IMR-90 (cell line): ENCODE data around the gene RYR2.

Experiments used
- MXI1 ChIP-seq: IDR thresholded peaks from 2 replicates; pipeline ENCODE4 v1.6.1; 2012; ENCODE audit warnings: low read depth, mild to moderate bottlenecking, low read length, moderate library complexity, borderline replicate concordance
- RAD21 ChIP-seq: IDR thresholded peaks from 2 replicates; pipeline ENCODE4 v1.6.1; 2012; ENCODE audit warnings: low read length, improper control_type of control experiment
- TF ChIP-seq, protein P1 (sequence below): conservative IDR thresholded peaks from 2 replicates; pipeline ENCODE4 v1.5.1; 2012; ENCODE audit warnings: mild to moderate bottlenecking, low read depth, low read length, improper control_type of control experiment
- TF ChIP-seq, protein P2 (sequence below): fragments of 150-350 bp; IDR thresholded peaks from 2 replicates; pipeline ENCODE4 v1.6.1; 2017; ENCODE audit warnings: mild to moderate bottlenecking, antibody characterized with exemption, low read length, low read depth

- TF ChIP-seq, protein P1, sequence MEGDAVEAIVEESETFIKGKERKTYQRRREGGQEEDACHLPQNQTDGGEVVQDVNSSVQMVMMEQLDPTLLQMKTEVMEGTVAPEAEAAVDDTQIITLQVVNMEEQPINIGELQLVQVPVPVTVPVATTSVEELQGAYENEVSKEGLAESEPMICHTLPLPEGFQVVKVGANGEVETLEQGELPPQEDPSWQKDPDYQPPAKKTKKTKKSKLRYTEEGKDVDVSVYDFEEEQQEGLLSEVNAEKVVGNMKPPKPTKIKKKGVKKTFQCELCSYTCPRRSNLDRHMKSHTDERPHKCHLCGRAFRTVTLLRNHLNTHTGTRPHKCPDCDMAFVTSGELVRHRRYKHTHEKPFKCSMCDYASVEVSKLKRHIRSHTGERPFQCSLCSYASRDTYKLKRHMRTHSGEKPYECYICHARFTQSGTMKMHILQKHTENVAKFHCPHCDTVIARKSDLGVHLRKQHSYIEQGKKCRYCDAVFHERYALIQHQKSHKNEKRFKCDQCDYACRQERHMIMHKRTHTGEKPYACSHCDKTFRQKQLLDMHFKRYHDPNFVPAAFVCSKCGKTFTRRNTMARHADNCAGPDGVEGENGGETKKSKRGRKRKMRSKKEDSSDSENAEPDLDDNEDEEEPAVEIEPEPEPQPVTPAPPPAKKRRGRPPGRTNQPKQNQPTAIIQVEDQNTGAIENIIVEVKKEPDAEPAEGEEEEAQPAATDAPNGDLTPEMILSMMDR = no peak
- TF ChIP-seq RAD21 = no peak
- TF ChIP-seq, protein P2, sequence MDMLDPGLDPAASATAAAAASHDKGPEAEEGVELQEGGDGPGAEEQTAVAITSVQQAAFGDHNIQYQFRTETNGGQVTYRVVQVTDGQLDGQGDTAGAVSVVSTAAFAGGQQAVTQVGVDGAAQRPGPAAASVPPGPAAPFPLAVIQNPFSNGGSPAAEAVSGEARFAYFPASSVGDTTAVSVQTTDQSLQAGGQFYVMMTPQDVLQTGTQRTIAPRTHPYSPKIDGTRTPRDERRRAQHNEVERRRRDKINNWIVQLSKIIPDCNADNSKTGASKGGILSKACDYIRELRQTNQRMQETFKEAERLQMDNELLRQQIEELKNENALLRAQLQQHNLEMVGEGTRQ = no peak
- no peak for TF ChIP-seq MXI1
Observed at GRCh38 chr1:237578540-237578939, 536.6 kb downstream of the RYR2 start.
